ENCODE results near the gene MTM1.

Gene MTM1

GRCh38 chrX:150551963-150552362 lies 16.5 kb upstream of the MTM1 start:
- no peak for DNase-seq

GRCh38 chrX:150558424-150558823 lies 10.0 kb upstream of the MTM1 start:
- DNase-seq: no peak

GRCh38 chrX:150564838-150565237 lies 3.6 kb upstream of the MTM1 start:
- no peak for DNase-seq

- no peak for DNase-seq
Observed at GRCh38 chrX:150565551-150565950, 2.9 kb upstream of the MTM1 start.

- no peak for DNase-seq
Observed at GRCh38 chrX:150566734-150567182, 1.7 kb upstream of the MTM1 start.

- no peak for DNase-seq
Observed at GRCh38 chrX:150567645-150568319, 639 bp upstream of the MTM1 start.

- no peak for DNase-seq
Observed at GRCh38 chrX:150569155-150569477, 695 bp downstream of the MTM1 start.

- DNase-seq: no peak
Observed at GRCh38 chrX:150570512-150570911, 2.1 kb downstream of the MTM1 start.

- no peak for DNase-seq
Observed at GRCh38 chrX:150572206-150572605, 3.8 kb downstream of the MTM1 start.

GRCh38 chrX:150573106-150573505 lies 4.7 kb downstream of the MTM1 start:
- DNase-seq: no peak

- DNase-seq: no peak
Observed at GRCh38 chrX:150573702-150574101, 5.3 kb downstream of the MTM1 start.

GRCh38 chrX:150574559-150575418 lies 6.4 kb downstream of the MTM1 start:
- no peak for DNase-seq

- DNase-seq: no peak
Observed at GRCh38 chrX:150575419-150575814, 7.0 kb downstream of the MTM1 start.

GRCh38 chrX:150577174-150577573 lies 8.8 kb downstream of the MTM1 start:
- DNase-seq: no peak

- no peak for DNase-seq
Observed at GRCh38 chrX:150581093-150581775, 12.8 kb downstream of the MTM1 start.

GRCh38 chrX:150582338-150582948 lies 14.0 kb downstream of the MTM1 start:
- no peak for DNase-seq

- DNase-seq: no peak
Observed at GRCh38 chrX:150587585-150588503, 19.4 kb downstream of the MTM1 start.

- no peak for DNase-seq
Observed at GRCh38 chrX:150594584-150594983, 26.2 kb downstream of the MTM1 start.

GRCh38 chrX:150599226-150599625 lies 30.8 kb downstream of the MTM1 start:
- no peak for DNase-seq

- DNase-seq: no peak
Observed at GRCh38 chrX:150602296-150602695, 33.9 kb downstream of the MTM1 start.

GRCh38 chrX:150602743-150603142 lies 34.3 kb downstream of the MTM1 start:
- no peak for DNase-seq

GRCh38 chrX:150605603-150606002 lies 37.2 kb downstream of the MTM1 start:
- no peak for DNase-seq
